ENCODE results near the gene CD226.
"Not testable (repeated sequence)": the region's sequence is repeated elsewhere in the genome, so short reads cannot be mapped to it uniquely, and the experiment has no call there.

CD226 gene

GRCh38 chr18:69864802-69865201 is 82.9 kb downstream of the CD226 start:
- not testable (repeated sequence) for ATAC-seq

GRCh38 chr18:69858897-69859296 is 88.8 kb downstream of the CD226 start:
- no peak for ATAC-seq
- TF ChIP-seq TSHZ2 (CRISPR knock-in tag; IDR thresholded peaks at IDR 0.05) (no peak), PPARA (CRISPR knock-in tag; IDR thresholded peaks at IDR 0.05; ENCODE audit: borderline replicate concordance) (no peak), ZNF70 (CRISPR knock-in tag; IDR thresholded peaks at IDR 0.05) (no peak), ARNTL (CRISPR knock-in tag; IDR thresholded peaks at IDR 0.05; ENCODE audit: borderline replicate concordance, low read depth) (no peak), CSRNP3 (CRISPR knock-in tag; IDR thresholded peaks at IDR 0.05) (no peak), SNAI2 (CRISPR knock-in tag; IDR thresholded peaks at IDR 0.05) (no peak)

GRCh38 chr18:69854455-69854854 is 93.2 kb downstream of the CD226 start:
- no peak for TF ChIP-seq ZNF8 (CRISPR knock-in tag; IDR thresholded peaks at IDR 0.05)
- no peak for TF ChIP-seq POU6F1 (CRISPR knock-in tag; IDR thresholded peaks at IDR 0.05; ENCODE audit: borderline replicate concordance, low read depth)
- no peak for TF ChIP-seq CSRNP3 (CRISPR knock-in tag; IDR thresholded peaks at IDR 0.05)
- TF ChIP-seq GLIS3 (CRISPR knock-in tag; IDR thresholded peaks at IDR 0.05) = no peak
- no peak for TF ChIP-seq CREB5 (CRISPR knock-in tag; IDR thresholded peaks at IDR 0.05; ENCODE audit: low read depth)
- TF ChIP-seq SNAI2 (CRISPR knock-in tag; IDR thresholded peaks at IDR 0.05) = no peak
- TF ChIP-seq ZC3H10 (CRISPR knock-in tag; IDR thresholded peaks at IDR 0.05) = no peak
- TF ChIP-seq OSR1 (CRISPR knock-in tag; IDR thresholded peaks at IDR 0.05) = no peak
- no peak for ATAC-seq

- no peak for TF ChIP-seq ESRRG (CRISPR knock-in tag; IDR thresholded peaks at IDR 0.05)
- TF ChIP-seq CREB5 (CRISPR knock-in tag; IDR thresholded peaks at IDR 0.05; ENCODE audit: low read depth) = no peak
- no peak for TF ChIP-seq ZFP3 (CRISPR knock-in tag; IDR thresholded peaks at IDR 0.05)
- no peak for TF ChIP-seq RARB (CRISPR knock-in tag; IDR thresholded peaks at IDR 0.05)
- no peak for TF ChIP-seq TOX (CRISPR knock-in tag; IDR thresholded peaks at IDR 0.05; ENCODE audit: borderline replicate concordance)
- TF ChIP-seq ISL1 (CRISPR knock-in tag; IDR thresholded peaks at IDR 0.05) = no peak
- TF ChIP-seq TCF4 (CRISPR knock-in tag; IDR thresholded peaks at IDR 0.05; ENCODE audit: borderline replicate concordance) = no peak
- no peak for TF ChIP-seq POU6F1 (CRISPR knock-in tag; IDR thresholded peaks at IDR 0.05; ENCODE audit: borderline replicate concordance, low read depth)
- no peak for TF ChIP-seq CSDC2 (CRISPR knock-in tag; IDR thresholded peaks at IDR 0.05)
- no peak for TF ChIP-seq BACH2 (CRISPR knock-in tag; IDR thresholded peaks at IDR 0.05; ENCODE audit: borderline replicate concordance)
- TF ChIP-seq ZNF8 (CRISPR knock-in tag; IDR thresholded peaks at IDR 0.05) = no peak
- no peak for ATAC-seq
These were observed 94.6 kb downstream of the CD226 start for GRCh38 chr18:69853051-69853450.
